GM12873 (cell line): ENCODE results near the gene SDK2.
A peak's percentile ranks its signal among the peaks of the same experiment; 100 is the strongest.

ENCODE experiments used
- CTCF ChIP-seq: IDR thresholded peaks from 2 replicates; pipeline ENCODE4 v1.5.1; 2012; ENCODE audit warnings: low read depth, mild to moderate bottlenecking, moderate library complexity, low read length, control low read depth; ENCODE audit not compliant: insufficient read depth; ENCODE audit errors: missing control alignments

SDK2 gene

GRCh38 chr17:73482251-73482716, 162.0 kb downstream of the SDK2 start:
- TF ChIP-seq CTCF: no peak

GRCh38 chr17:73481676-73482075, 162.6 kb downstream of the SDK2 start:
- TF ChIP-seq CTCF: no peak

GRCh38 chr17:73480740-73481139, 163.5 kb downstream of the SDK2 start:
- no peak for TF ChIP-seq CTCF

- TF ChIP-seq CTCF: peak; percentile 32
Measured at GRCh38 chr17:73478768-73479424, 165.3 kb downstream of the SDK2 start.

GRCh38 chr17:73478334-73478733, 165.9 kb downstream of the SDK2 start:
- no peak for TF ChIP-seq CTCF

- TF ChIP-seq CTCF: no peak
Measured at GRCh38 chr17:73476890-73477350, 167.3 kb downstream of the SDK2 start.

GRCh38 chr17:73474370-73474988, 169.8 kb downstream of the SDK2 start:
- no peak for TF ChIP-seq CTCF
